Heart right ventricle (tissue), 16 donors: ENCODE measurements around the gene PGS1. TPM values are rescaled to one million over a fixed set of nuclear protein-coding genes. Genes with fewer than 3 reads are reported as not detected.

Experiments
- ATAC-seq, 8 donors: fragments of 200-7000 bp; cut with Tn5 transposase; one replicate each; pipeline ENCODE4 v1.9.1; 2020; ENCODE audit warnings: mild to moderate bottlenecking in 8 of 8, moderate library complexity in 8 of 8, moderate number of reproducible peaks in 1 of 8
- DNase-seq, 2 donors: peaks; one replicate each; pipeline ENCODE4 v3.0.0-alpha.2; 2020
- H3K27ac ChIP-seq, 10 donors: fragments of 200-600 bp; sonication (generic) in 2 of 10; one replicate each; pipeline versions ENCODE4 v1.5.0 to v1.8.0; 2020 to 2022; ENCODE audit warnings: mild to moderate bottlenecking in 3 of 10
- H3K27me3 ChIP-seq, 7 donors: fragments of 200-600 bp; one replicate each; pipeline ENCODE4 v1.8.0; 2021 to 2022; ENCODE audit warnings: mild to moderate bottlenecking in 2 of 7
- H3K36me3 ChIP-seq, 9 donors: fragments of 200-600 bp; sonication (generic) in 1 of 9; one replicate each; pipeline versions ENCODE4 v1.5.0 to v1.8.0; 2020 to 2022; ENCODE audit warnings: mild to moderate bottlenecking in 2 of 9
- H3K4me1 ChIP-seq, 9 donors: fragments of 200-600 bp; sonication (generic) in 1 of 9; one replicate each; pipeline versions ENCODE4 v1.5.0 to v1.8.0; 2020 to 2022; ENCODE audit warnings: mild to moderate bottlenecking in 4 of 9
- H3K4me3 ChIP-seq, 10 donors: fragments of 200-600 bp; sonication (generic) in 2 of 10; one replicate each; pipeline versions ENCODE4 v1.5.0 to v1.8.0; 2020 to 2022; ENCODE audit warnings: mild to moderate bottlenecking in 7 of 10, moderate library complexity in 2 of 10
- H3K9me3 ChIP-seq, 11 donors: fragments of 200-600 bp in 10 of 11; sonication (generic) in 2 of 11; one replicate each; pipeline versions ENCODE4 v1.5.0 to v1.8.0; 2013 to 2022; ENCODE audit warnings: mild to moderate bottlenecking in 2 of 11, control low read depth in 1 of 11, moderate library complexity in 1 of 11
- WGBS, 2 donors: extraction: QIAGEN DNeasy Blood & Tissue Kit; methylation state at CpG; one replicate each; pipeline ENCODE4 v1.1.7; 2013; ENCODE audit warnings: inconsistent platforms in 1 of 2; 5-methylcytosine and 5-hydroxymethylcytosine counted together
- intact Hi-C, 10 donors: fragments of 100-400 bp; cut with DNase I; formaldehyde crosslinking; loops; one replicate each; pipeline versions ENCODE4 v1.11.1 to v1.14.2; 2022
- polyA plus RNA-seq, 2 donors: library from polyadenylated mRNA; stranded (reverse); fragments of 200-250 nt; gene quantifications; one replicate each; pipeline ENCODE4 v1.2.3, GENCODE V29; 2013
- total RNA-seq, 10 donors: library from RNA; stranded (reverse); fragmentation: NEBNext Ultra II Directional in 3 of 10; extraction: Animal tissue kit (Norgen Biotek cat#: 25700) in 3 of 10; gene quantifications; one replicate each; pipeline versions ENCODE4 v1.2.1 to v1.2.4, GENCODE V29; 2021 to 2023
- TF ChIP-seq, protein P1 (sequence below), 9 donors: fragments of 200-600 bp; sonication (generic) in 2 of 9; IDR thresholded peaks; one replicate each; pipeline versions ENCODE4 v1.5.0 to v1.8.0; 2021 to 2022; ENCODE audit warnings: antibody characterized with exemption in 9 of 9, mild to moderate bottlenecking in 5 of 9, moderate library complexity in 1 of 9
- donor health status: Arrhythmogenic right ventricular cardiomyopathy.
- donor health status: ischemic (EF 13 %, LVEDD 7.1; RV severe dilation, severe dysfunction).
- donor health status: healthy with polysubstance abuse.
- donor health status: DM: no; HTN: yes; CAD: no.
- donor health status: DM: no; HTN: no; CAD: no.
- donor health status: ischemic (EF 25% LVEDD 6.9; RV normal size, moderate dysfunction).
- donor health status: ischemic (EF 25% LVEDD 5.7; RV mildly dilated, moderate dysfunction).
- donor health status: healthy.
- donor health status: DM: yes; HTN: yes; CAD: no.
- donor health status: Ischemic cardiomyopathy.
- donor health status: ischemic (EF 35%, LVEDD 5.7; RV mildly dilated, moderate dysfunction).
- donor health status: nonischemic (EF 11% LVEDD 7.7; RV severe dilation, severe dysfunction).
- donor health status: DM: yes; HTN: yes; CAD: no.
- donor health status: PGD.
- donor health status: ischemic (EF 29% LVEDD 5.4; RV normal size, mild dysfunction).
- donor health status: nonischemic (EF 23%, LVEDD 6.1; RV moderate dilation, normal function).

The PGS1 gene
- total and polyA plus RNA-seq, 12 donors, result 14.7 to 28.4 (median 18.2) TPM

DNA sequence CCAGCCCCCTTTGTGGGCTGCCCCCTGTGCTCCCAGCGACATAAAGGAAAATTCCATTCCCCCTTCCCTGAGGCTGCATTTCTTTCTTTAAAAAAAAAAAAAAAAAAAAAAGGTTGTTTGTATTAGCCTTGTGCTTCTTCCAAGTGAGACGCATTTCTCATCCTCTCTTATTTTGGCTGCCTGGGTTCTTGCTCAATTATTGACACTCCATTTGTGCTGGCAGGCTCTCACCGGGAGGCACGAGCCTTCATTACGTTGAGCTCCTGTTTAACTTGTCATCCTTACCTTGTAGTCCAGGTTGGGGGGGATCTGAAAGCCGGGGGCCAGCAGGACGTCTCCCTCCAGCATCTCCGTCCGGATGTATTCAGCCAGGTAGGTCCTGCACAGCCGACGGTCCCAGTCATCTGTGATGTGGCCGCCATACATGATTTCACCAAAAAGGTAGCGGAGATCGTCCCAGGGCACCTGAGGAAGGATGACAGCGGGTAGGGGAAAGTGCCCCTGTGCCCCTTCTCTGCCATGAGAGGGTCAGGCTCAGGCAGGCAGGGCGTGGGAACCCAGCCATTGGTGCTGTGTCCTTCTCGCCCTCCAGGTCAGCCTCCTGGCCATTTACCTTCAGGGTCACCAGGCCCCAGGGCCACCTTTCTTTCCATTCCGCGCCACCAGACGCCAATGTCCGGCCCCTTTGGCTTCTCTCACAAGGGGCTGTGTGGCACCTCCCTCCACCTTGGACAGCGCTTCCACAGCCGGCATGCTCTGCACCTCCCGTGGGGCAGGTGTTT is 50.6 kb downstream of the PGS1 start:
- Histone ChIP-seq H3K9me3 (no peaks in the 10 kb centered on the region), H3K27me3 (no peaks in the 10 kb centered on the region)
- no peak for ATAC-seq

DNA sequence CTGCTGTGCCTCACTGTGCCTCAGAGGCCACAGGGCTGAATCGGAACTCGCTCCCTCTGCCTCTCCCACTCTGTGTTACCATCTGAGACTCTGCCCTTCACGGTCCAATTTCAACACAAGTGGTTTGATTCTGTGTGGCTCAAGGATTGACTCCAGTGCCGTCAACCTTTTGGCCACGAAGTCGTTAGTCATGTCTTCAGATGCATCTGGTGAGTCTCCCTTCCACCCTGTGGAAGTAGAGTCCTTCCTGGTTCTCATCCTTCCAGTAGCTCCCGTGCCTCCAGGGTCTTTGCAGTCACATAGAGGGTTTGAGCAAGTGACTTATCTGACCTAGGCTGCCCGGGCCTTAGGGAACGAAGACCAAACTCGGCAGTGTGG is 51.2 kb downstream of the PGS1 start:
- Histone ChIP-seq H3K27me3 (no peaks in the 10 kb centered on the region), H3K9me3 (no peaks in the 10 kb centered on the region), H3K4me1 (peaks cover 0 to 8% (median 0%) of the 10 kb centered on the region in 9 donors), H3K4me3 (no peak overlapping the region), H3K36me3 (peaks cover 0 to 56% (median 12%) of the 10 kb centered on the region in 9 donors), H3K27ac (no peak overlapping the region)
- TF ChIP-seq, protein P1, sequence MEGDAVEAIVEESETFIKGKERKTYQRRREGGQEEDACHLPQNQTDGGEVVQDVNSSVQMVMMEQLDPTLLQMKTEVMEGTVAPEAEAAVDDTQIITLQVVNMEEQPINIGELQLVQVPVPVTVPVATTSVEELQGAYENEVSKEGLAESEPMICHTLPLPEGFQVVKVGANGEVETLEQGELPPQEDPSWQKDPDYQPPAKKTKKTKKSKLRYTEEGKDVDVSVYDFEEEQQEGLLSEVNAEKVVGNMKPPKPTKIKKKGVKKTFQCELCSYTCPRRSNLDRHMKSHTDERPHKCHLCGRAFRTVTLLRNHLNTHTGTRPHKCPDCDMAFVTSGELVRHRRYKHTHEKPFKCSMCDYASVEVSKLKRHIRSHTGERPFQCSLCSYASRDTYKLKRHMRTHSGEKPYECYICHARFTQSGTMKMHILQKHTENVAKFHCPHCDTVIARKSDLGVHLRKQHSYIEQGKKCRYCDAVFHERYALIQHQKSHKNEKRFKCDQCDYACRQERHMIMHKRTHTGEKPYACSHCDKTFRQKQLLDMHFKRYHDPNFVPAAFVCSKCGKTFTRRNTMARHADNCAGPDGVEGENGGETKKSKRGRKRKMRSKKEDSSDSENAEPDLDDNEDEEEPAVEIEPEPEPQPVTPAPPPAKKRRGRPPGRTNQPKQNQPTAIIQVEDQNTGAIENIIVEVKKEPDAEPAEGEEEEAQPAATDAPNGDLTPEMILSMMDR (IDR thresholded peaks at IDR 0.05), result no peak
- DNase-seq (no peak), ATAC-seq (no peak)
- 82 to 88% methylated on average over 10 of the region's 10 CpGs for WGBS, 2 donors
- intact Hi-C loops, result no loop called here

More for the DNA sequence above, 50.6 kb downstream of the PGS1 start:
- 90% methylated on average over 24 of the region's 24 CpGs for WGBS, 2 donors
- DNase-seq, result no peak
- Histone ChIP-seq H3K4me3 (no peak overlapping the region), H3K4me1 (peaks cover 0 to 9% (median 0%) of the 10 kb centered on the region in 9 donors), H3K36me3 (peaks cover 0 to 61% (median 17%) of the 10 kb centered on the region in 9 donors), H3K27ac (no peak overlapping the region)
- intact Hi-C loops, result no loop called here
- TF ChIP-seq, protein P1 (IDR thresholded peaks at IDR 0.05), result no peak

- H3K27me3 ChIP-seq, result no peaks in the 10 kb centered on the region
- H3K36me3 ChIP-seq, result peaks cover 0 to 41% (median 5%) of the 10 kb centered on the region in 9 donors
- DNase-seq (no peak), ATAC-seq (no peak)
- intact Hi-C loops, result no loop called here
- no peak overlapping the region for H3K27ac ChIP-seq
- H3K4me1 ChIP-seq, result peaks cover 0 to 3% (median 0%) of the 10 kb centered on the region in 9 donors
- 42 to 50% methylated on average over 20 of the region's 20 CpGs for WGBS, 2 donors
- H3K9me3 ChIP-seq, result no peaks in the 10 kb centered on the region
- H3K4me3 ChIP-seq, result no peak overlapping the region
- TF ChIP-seq, protein P1 (IDR thresholded peaks at IDR 0.05), result no peak
Observed at GRCh38 chr17:78430892-78431691, 52.6 kb downstream of the PGS1 start.

DNA sequence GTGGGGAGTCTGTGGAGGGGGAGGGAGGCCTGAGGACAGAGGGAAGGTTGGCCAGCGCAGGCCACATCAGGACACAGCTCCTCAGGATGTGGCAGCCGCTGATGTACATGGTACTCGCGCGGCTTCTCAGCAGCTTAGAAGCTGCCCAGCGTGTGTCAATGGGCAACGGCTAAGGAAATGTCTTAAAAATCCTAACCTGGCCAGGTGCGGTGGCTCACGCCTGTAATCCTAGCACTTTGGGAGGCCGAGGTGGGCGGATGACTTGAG is 53.2 kb downstream of the PGS1 start:
- no peak for ATAC-seq
- Histone ChIP-seq H3K27me3 (peaks cover 0 to 4% (median 0%) of the 10 kb centered on the region in 7 donors), H3K9me3 (no peaks in the 10 kb centered on the region), H3K4me3 (no peak overlapping the region), H3K27ac (no peak overlapping the region), H3K4me1 (no peaks in the 10 kb centered on the region), H3K36me3 (peaks cover 0 to 35% (median 1%) of the 10 kb centered on the region in 9 donors)
- 85 to 88% methylated on average over 11 of the region's 11 CpGs for WGBS, 2 donors
- TF ChIP-seq, protein P1 (IDR thresholded peaks at IDR 0.05), result no peak
- intact Hi-C loops, result no loop called here
- DNase-seq, result no peak
